Measurements from ENCODE around the gene GABBR2.
A peak's percentile ranks its signal among the peaks of the same experiment; 100 is the strongest.

GABBR2 gene

GRCh38 chr9:98311541-98311940 is 397.2 kb downstream of the GABBR2 start:
- Histone ChIP-seq H3K27ac (ENCODE audit: low read depth, low read length) (no peak overlapping the region), H3K36me3 (ENCODE audit: control insufficient read depth in 1 of 2, insufficient read depth in 2 of 2, low read length in 2 of 2) (no peaks in the 10 kb centered on the region), H3K79me2 (ENCODE audit: control insufficient read depth, insufficient read depth, low read length, poor library complexity) (no peaks in the 10 kb centered on the region), H3K4me1 (ENCODE audit: control insufficient read depth in 1 of 2, insufficient read depth in 2 of 2, low read length in 2 of 2) (peaks cover 0 to 4% of the 10 kb centered on the region in 2 experiments), H3K4me3 (ENCODE audit: low read depth, low read length) (no peak overlapping the region), H3K23ac (ENCODE audit: low read length) (no peak overlapping the region), H4K8ac (ENCODE audit: low read depth, low read length) (no peak overlapping the region), H3K79me1 (ENCODE audit: low read length) (no peaks in the 10 kb centered on the region), H2BK120ac (ENCODE audit: insufficient read depth, low read length, poor library complexity) (no peak overlapping the region), H3K9ac (ENCODE audit: low read length) (no peak overlapping the region), H3K18ac (ENCODE audit: low read length) (no peak overlapping the region), H3K14ac (ENCODE audit: low read length) (no peak overlapping the region), H4K12ac (ENCODE audit: low read depth, low read length) (no peak overlapping the region), H3K4ac (ENCODE audit: low read depth, low read length) (no peak overlapping the region), H3K27me3 (ENCODE audit: insufficient read depth, low read length) (no peaks in the 10 kb centered on the region), H3K9me3 (ENCODE audit: insufficient read depth, low read depth, low read length) (peaks cover 1% of the 10 kb centered on the region), H2AK5ac (ENCODE audit: low read length) (no peak overlapping the region), H2BK12ac (ENCODE audit: low read length) (no peak overlapping the region), H3K4me2 (ENCODE audit: low read length) (no peak overlapping the region), H4K91ac (ENCODE audit: low read depth, low read length) (no peak overlapping the region), H2BK5ac (ENCODE audit: low read depth, low read length, poor library complexity) (no peak overlapping the region), H2AFZ (ENCODE audit: insufficient read depth, low read length, poor library complexity) (no peak overlapping the region)
- no peak for DNase-seq

- Histone ChIP-seq H3K18ac (ENCODE audit: low read length) (no peak overlapping the region), H3K79me1 (ENCODE audit: low read length) (peaks cover 4% of the 10 kb centered on the region), H2BK120ac (ENCODE audit: insufficient read depth, low read length, poor library complexity) (no peak overlapping the region), H3K79me2 (ENCODE audit: control insufficient read depth, insufficient read depth, low read length, poor library complexity) (no peaks in the 10 kb centered on the region), H2BK5ac (ENCODE audit: low read depth, low read length, poor library complexity) (no peak overlapping the region), H4K12ac (ENCODE audit: low read depth, low read length) (no peak overlapping the region), H3K27ac (ENCODE audit: low read depth, low read length) (no peak overlapping the region), H2AK5ac (ENCODE audit: low read length) (no peak overlapping the region), H3K36me3 (ENCODE audit: control insufficient read depth in 1 of 2, insufficient read depth in 2 of 2, low read length in 2 of 2) (no peaks in the 10 kb centered on the region), H3K4me1 (ENCODE audit: control insufficient read depth in 1 of 2, insufficient read depth in 2 of 2, low read length in 2 of 2) (peaks cover 3 to 9% of the 10 kb centered on the region in 2 experiments), H4K8ac (ENCODE audit: low read depth, low read length) (no peak overlapping the region), H2AFZ (ENCODE audit: insufficient read depth, low read length, poor library complexity) (no peak overlapping the region), H3K14ac (ENCODE audit: low read length) (no peak overlapping the region), H2BK12ac (ENCODE audit: low read length) (no peak overlapping the region), H3K27me3 (ENCODE audit: insufficient read depth, low read length) (no peaks in the 10 kb centered on the region), H3K4me2 (ENCODE audit: low read length) (no peak overlapping the region), H3K4ac (ENCODE audit: low read depth, low read length) (no peak overlapping the region), H3K9me3 (ENCODE audit: insufficient read depth, low read depth, low read length) (peaks cover 1% of the 10 kb centered on the region), H4K91ac (ENCODE audit: low read depth, low read length) (no peak overlapping the region), H3K9ac (ENCODE audit: low read length) (no peak overlapping the region), H3K4me3 (ENCODE audit: low read depth, low read length) (no peak overlapping the region), H3K23ac (ENCODE audit: low read length) (no peak overlapping the region)
- no CpG with 5 or more reads among the region's 6 CpGs for WGBS (ENCODE audit: extremely low coverage, insufficient coverage, insufficient read length)
- no peak for DNase-seq
Measured at GRCh38 chr9:98310752-98311392, 397.9 kb downstream of the GABBR2 start.

DNA sequence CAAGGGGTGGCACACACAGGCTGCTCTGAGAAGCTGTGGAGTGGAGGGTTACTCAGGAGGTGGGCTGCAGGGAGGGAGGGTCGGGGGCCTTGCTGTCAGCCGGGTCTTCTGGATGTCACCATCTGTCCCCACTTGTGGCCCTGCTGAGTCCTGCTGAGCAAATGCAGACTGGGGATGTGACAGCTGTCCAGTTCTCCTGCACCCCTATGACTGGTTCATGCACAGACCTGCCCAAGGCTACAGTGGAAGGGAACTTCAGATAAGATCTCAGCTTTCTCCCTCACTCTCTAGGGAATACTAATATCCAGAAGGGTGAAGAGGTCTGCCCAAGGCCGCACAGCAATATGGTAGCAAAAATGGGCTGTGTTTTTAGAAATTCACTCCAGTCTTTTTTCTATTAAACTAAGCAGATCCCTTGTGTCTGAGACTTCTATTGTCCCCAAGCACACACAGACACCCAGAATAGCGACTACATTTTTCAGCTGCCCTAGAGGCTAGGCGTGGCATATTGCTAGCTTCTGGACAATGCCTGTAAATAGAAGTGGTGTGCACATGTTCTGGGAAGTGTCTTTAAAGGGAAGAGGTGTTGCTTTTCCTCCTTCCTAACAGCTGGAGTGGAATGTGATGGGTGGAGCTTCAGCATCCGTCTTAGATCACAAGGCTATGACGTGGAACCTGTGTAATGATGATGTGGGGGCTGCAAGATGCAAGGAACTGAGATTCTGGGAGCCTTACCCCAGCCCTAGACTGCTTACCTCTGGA is 402.2 kb downstream of the GABBR2 start:
- Histone ChIP-seq H3K9ac (ENCODE audit: low read length) (no peak overlapping the region), H4K12ac (ENCODE audit: low read depth, low read length) (no peak overlapping the region), H3K9me3 (ENCODE audit: insufficient read depth, low read depth, low read length) (no peaks in the 10 kb centered on the region), H3K4me1 (ENCODE audit: control insufficient read depth in 1 of 2, insufficient read depth in 2 of 2, low read length in 2 of 2) (peaks cover 11 to 21% of the 10 kb centered on the region in 2 experiments), H2AFZ (ENCODE audit: insufficient read depth, low read length, poor library complexity) (no peak overlapping the region), H3K4ac (ENCODE audit: low read depth, low read length) (no peak overlapping the region), H3K27me3 (ENCODE audit: insufficient read depth, low read length) (no peaks in the 10 kb centered on the region), H4K91ac (ENCODE audit: low read depth, low read length) (peak overlapping the region; percentile 4), H3K14ac (ENCODE audit: low read length) (no peak overlapping the region), H4K8ac (ENCODE audit: low read depth, low read length) (no peak overlapping the region), H3K18ac (ENCODE audit: low read length) (no peak overlapping the region), H3K36me3 (ENCODE audit: control insufficient read depth in 1 of 2, insufficient read depth in 2 of 2, low read length in 2 of 2) (no peaks in the 10 kb centered on the region), H2BK12ac (ENCODE audit: low read length) (no peak overlapping the region), H2BK120ac (ENCODE audit: insufficient read depth, low read length, poor library complexity) (no peak overlapping the region), H3K4me2 (ENCODE audit: low read length) (no peak overlapping the region), H2BK5ac (ENCODE audit: low read depth, low read length, poor library complexity) (no peak overlapping the region), H3K23ac (ENCODE audit: low read length) (no peak overlapping the region), H3K79me2 (ENCODE audit: control insufficient read depth, insufficient read depth, low read length, poor library complexity) (no peaks in the 10 kb centered on the region), H3K4me3 (ENCODE audit: low read depth, low read length) (no peak overlapping the region), H3K27ac (ENCODE audit: low read depth, low read length) (no peak overlapping the region), H2AK5ac (ENCODE audit: low read length) (no peak overlapping the region), H3K79me1 (ENCODE audit: low read length) (peaks cover 4% of the 10 kb centered on the region)
- DNase-seq, result peak; percentile 74 to 77
- WGBS (ENCODE audit: extremely low coverage, insufficient coverage, insufficient read length), result no CpG with 5 or more reads among the region's 7 CpGs

GRCh38 chr9:98304381-98304780 is 404.4 kb downstream of the GABBR2 start:
- peak; percentile 83 to 85 for DNase-seq
- Histone ChIP-seq H2BK5ac (ENCODE audit: low read depth, low read length, poor library complexity) (no peak overlapping the region), H3K14ac (ENCODE audit: low read length) (no peak overlapping the region), H3K79me1 (ENCODE audit: low read length) (peaks cover 4% of the 10 kb centered on the region), H3K36me3 (ENCODE audit: control insufficient read depth in 1 of 2, insufficient read depth in 2 of 2, low read length in 2 of 2) (no peaks in the 10 kb centered on the region), H3K27ac (ENCODE audit: low read depth, low read length) (no peak overlapping the region), H4K12ac (ENCODE audit: low read depth, low read length) (no peak overlapping the region), H2AK5ac (ENCODE audit: low read length) (no peak overlapping the region), H2BK120ac (ENCODE audit: insufficient read depth, low read length, poor library complexity) (no peak overlapping the region), H3K79me2 (ENCODE audit: control insufficient read depth, insufficient read depth, low read length, poor library complexity) (no peaks in the 10 kb centered on the region), H3K9me3 (ENCODE audit: insufficient read depth, low read depth, low read length) (no peaks in the 10 kb centered on the region), H2BK12ac (ENCODE audit: low read length) (no peak overlapping the region), H3K4me3 (ENCODE audit: low read depth, low read length) (peak overlapping the region; percentile 15), H4K91ac (ENCODE audit: low read depth, low read length) (no peak overlapping the region), H3K4ac (ENCODE audit: low read depth, low read length) (no peak overlapping the region), H3K4me2 (ENCODE audit: low read length) (no peak overlapping the region), H3K4me1 (ENCODE audit: control insufficient read depth in 1 of 2, insufficient read depth in 2 of 2, low read length in 2 of 2) (peaks cover 19 to 25% of the 10 kb centered on the region in 2 experiments), H3K27me3 (ENCODE audit: insufficient read depth, low read length) (no peaks in the 10 kb centered on the region), H4K8ac (ENCODE audit: low read depth, low read length) (no peak overlapping the region), H3K23ac (ENCODE audit: low read length) (no peak overlapping the region), H3K18ac (ENCODE audit: low read length) (no peak overlapping the region), H2AFZ (ENCODE audit: insufficient read depth, low read length, poor library complexity) (no peak overlapping the region), H3K9ac (ENCODE audit: low read length) (no peak overlapping the region)
- no CpG with 5 or more reads among the region's 4 CpGs for WGBS (ENCODE audit: extremely low coverage, insufficient coverage, insufficient read length)

Measured in trophoblast cell (in vitro differentiated cells and primary cell).